GM06990 (cell line): ENCODE measurements around the gene UROD.
"Not testable (repeated sequence)": the region's sequence is repeated elsewhere in the genome, so short reads cannot be mapped to it uniquely, and the experiment has no call there.

ENCODE experiments used
- DNase-seq: peaks from one replicate; pipeline ENCODE4 v3.0.0-alpha.2; 2011; ENCODE audit not compliant: insufficient read length; ENCODE audit errors: extremely low read depth
- H3K27me3 ChIP-seq: replicated peaks from 2 replicates; pipeline ENCODE4 v1.6.0; 2011; ENCODE audit warnings: low read length; ENCODE audit not compliant: control insufficient read depth, insufficient read depth
- H3K36me3 ChIP-seq: 2 replicates; pipeline ENCODE4 v1.5.1; 2011; ENCODE audit warnings: low read length; ENCODE audit not compliant: control insufficient read depth, insufficient read depth
- H3K4me3 ChIP-seq: replicated peaks from 2 replicates; pipeline ENCODE4 v1.5.1; 2011; ENCODE audit warnings: low read depth, mild to moderate bottlenecking, control low read depth, low read length
- TF ChIP-seq, protein P1 (sequence below): IDR thresholded peaks from 2 replicates; pipeline ENCODE4 v1.5.1; 2011; ENCODE audit warnings: low read length, control low read depth, mild to moderate bottlenecking, inconsistent platforms; ENCODE audit not compliant: insufficient read depth, poor library complexity, severe bottlenecking

Gene UROD

DNA sequence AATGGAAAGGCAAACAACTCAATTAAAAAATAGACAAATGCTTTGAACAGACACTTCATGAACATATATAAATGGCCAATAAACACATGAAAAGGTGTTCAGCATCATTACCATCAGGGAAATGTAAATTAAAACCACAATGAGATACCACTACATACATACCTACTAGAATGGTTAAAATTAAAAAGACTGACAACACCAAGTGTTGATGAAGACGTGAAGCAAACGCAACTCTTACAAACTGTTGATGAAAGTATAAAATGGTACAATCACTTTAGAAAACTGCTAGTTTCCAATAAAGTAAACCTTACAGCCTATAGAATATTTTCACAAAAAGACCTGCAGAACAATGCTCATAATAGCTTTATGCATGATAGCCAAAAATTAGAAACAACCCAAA is 35.8 kb upstream of the UROD start:
- no peaks in the 10 kb centered on the region for H3K27me3 ChIP-seq
- no peak for DNase-seq
- TF ChIP-seq, protein P1, sequence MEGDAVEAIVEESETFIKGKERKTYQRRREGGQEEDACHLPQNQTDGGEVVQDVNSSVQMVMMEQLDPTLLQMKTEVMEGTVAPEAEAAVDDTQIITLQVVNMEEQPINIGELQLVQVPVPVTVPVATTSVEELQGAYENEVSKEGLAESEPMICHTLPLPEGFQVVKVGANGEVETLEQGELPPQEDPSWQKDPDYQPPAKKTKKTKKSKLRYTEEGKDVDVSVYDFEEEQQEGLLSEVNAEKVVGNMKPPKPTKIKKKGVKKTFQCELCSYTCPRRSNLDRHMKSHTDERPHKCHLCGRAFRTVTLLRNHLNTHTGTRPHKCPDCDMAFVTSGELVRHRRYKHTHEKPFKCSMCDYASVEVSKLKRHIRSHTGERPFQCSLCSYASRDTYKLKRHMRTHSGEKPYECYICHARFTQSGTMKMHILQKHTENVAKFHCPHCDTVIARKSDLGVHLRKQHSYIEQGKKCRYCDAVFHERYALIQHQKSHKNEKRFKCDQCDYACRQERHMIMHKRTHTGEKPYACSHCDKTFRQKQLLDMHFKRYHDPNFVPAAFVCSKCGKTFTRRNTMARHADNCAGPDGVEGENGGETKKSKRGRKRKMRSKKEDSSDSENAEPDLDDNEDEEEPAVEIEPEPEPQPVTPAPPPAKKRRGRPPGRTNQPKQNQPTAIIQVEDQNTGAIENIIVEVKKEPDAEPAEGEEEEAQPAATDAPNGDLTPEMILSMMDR = no peak
- no peak overlapping the region for H3K4me3 ChIP-seq
- peaks cover 8% of the 10 kb centered on the region for H3K36me3 ChIP-seq

DNA sequence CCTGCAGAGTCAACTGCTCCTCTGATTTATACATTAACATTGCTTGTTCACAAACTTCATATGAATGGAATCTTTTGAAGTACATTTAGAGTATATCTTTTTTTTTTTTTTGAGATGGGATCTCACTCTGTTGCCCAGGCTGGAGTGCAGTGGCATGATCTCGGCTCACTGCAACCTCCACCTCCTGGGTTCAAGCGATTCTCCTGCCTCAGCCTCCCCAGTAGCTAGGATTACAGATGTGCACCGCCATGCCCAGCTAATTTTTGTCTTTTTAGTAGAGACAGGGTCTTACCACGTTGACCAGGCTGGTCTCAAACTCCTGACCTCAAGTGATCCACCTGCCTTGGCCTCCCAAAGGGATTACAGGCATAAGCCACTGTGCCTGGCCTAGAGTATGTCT is 34.7 kb upstream of the UROD start:
- not testable (repeated sequence) for H3K36me3 ChIP-seq

DNA sequence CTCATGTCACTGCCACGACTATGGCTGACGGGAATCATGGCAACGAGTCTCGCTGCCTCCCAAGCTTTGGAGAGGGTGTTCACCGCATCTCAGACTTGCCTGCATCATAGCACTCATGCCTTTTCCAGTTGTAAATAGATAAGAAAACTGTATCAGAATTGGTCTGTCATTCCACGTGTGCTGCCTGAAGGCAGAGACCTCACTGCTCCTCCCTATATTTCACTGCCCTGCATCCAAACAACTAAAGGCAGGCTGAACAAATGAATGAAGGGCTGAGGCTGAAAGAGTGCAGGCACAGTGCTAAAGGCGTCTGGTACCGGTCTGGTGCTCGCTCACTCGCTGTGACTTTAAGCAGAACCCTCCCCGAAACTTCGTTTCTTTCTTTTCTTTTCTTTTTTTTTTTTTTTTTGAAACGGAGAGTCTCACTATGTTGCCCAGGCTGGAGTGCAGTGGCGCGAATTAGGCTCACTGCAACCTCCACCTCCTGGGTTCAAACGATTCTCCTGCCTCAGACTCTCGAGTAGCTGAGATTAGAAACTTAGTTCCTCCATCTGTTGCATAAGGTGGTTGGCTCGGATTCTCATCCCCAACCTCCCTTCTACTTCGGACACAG is 26.2 kb upstream of the UROD start:
- H3K27me3 ChIP-seq = no peaks in the 10 kb centered on the region
- H3K4me3 ChIP-seq = peak overlapping the region; percentile 93
- peaks cover 1% of the 10 kb centered on the region; the same call in 1 of the 2 replicates for H3K36me3 ChIP-seq
- DNase-seq = no peak
- TF ChIP-seq, protein P1 = no peak

More for the DNA sequence above, 34.7 kb upstream of the UROD start:
- not testable (repeated sequence) for H3K4me3 ChIP-seq, H3K27me3 ChIP-seq, DNase-seq

DNA sequence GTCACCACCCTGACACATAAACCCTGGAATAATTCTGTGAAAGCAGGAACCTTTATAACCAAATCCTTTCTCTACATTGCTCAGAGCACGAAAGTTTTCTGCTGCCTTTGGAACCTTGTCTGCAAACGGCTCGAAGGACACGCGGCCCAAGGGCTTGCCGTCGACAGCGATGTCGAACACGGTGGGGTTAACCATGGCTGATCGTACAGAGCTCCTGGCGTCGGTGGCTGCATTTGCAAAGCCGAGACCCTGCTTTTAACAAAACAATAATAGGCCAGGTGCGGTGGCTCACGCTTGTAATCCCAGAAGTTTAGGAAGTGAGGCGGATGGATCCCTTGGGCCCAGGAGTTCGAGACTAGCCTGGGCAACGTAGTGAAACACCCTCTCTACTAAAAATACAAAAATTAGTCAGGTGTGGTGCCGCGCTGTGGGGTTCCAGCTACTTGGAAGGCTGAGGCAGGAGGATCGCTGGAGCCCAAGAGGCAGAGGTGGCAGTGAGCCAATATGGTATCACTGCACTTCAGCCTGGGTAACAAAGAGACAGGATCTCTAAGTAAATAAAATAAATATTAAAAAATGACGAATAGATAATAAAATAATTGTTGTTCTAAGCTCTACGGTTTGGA is 23.4 kb upstream of the UROD start:
- Histone ChIP-seq H3K27me3 (no peaks in the 10 kb centered on the region), H3K36me3 (no peaks in the 10 kb centered on the region), H3K4me3 (no peak overlapping the region)
- no peak for DNase-seq
- TF ChIP-seq, protein P1 = no peak

DNA sequence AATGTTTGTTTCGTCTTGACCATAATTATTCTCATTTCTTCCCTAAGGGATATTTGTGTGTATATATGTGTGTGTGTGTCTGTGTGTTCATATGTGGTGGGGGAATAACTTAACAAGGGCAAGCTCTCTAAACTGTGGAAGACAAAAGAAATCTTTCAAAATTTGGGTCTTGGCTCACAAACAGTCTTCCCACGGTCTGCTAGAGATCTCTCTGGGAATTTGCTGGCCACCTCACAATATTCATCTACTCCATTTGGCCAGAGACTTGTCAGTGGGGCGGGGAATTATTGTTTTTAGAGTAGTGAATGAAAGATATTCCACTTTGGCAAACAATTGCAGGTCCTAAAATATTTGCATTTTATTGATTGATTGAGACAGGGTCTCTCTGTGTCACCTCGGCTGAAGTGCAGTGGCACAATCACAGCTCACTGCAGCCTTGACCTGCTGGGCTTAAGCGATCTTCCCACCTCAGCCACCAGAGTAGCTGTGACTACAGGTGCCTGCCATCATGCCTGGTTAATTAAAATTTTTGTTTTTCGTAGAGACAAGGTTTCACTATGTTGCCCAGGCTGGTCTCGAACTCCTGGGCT is 17.6 kb upstream of the UROD start:
- no peak for DNase-seq
- TF ChIP-seq, protein P1 = no peak
- Histone ChIP-seq H3K27me3 (no peaks in the 10 kb centered on the region), H3K36me3 (no peaks in the 10 kb centered on the region), H3K4me3 (no peak overlapping the region)

DNA sequence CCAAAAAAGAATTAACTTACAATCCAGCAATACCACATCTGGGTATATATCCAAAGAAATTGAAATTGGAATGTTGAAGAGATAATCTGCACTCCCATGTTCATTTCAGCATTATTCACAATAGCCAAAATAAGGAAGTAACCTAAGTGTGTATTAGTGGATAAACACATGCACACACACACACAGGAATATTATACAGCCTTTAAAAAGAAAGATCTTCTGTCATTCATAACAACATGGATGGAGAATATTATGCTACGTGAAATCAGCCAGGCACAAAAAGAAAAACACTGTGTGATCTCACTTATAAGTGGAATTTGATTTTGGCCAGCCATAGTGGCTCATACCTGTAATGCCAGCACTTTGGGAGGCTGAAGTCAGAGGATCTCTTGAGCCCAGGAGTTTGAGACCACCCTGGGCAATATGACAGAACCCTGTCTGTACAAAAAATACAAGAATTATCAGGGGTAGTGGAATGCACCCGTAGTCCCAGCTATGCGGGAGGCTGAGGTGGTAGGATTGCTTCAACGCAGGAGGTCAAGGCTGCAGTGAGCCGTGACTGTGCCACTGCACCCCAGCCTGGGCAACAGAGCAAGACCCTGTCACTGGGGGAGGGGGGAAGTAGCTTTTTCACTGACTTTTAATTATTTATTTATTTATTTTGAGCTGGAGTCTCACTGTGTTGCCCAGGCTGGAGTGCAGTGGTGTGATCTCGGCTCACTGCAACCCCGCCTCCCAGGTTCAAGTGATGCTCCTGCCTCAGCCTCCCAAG is 16.4 kb upstream of the UROD start:
- H3K4me3 ChIP-seq = no peak overlapping the region
- no peaks in the 10 kb centered on the region for H3K27me3 ChIP-seq
- no peaks in the 10 kb centered on the region for H3K36me3 ChIP-seq
- no peak for DNase-seq
- TF ChIP-seq, protein P1 = no peak
